ENCODE results near the gene TTLL11. TPM values are rescaled to one million over a fixed set of nuclear protein-coding genes. Genes with fewer than 3 reads are reported as not detected.

Gene TTLL11
- polyA plus RNA-seq, 1 donor (not counting 4 experiments of a cell fraction or from before 2014, with no cell fraction given) = 8.0 TPM

GRCh38 chr9:121917375-121918335, 175.5 kb downstream of the TTLL11 start:
- peaks cover 2% of the 10 kb centered on the region for H3K9me1 ChIP-seq (ENCODE audit: control insufficient read depth, extremely low read depth, insufficient read depth, low read length)
- no peak overlapping the region for H2AFZ ChIP-seq (ENCODE audit: control insufficient read depth, low read length)
- H3K9me3 ChIP-seq (ENCODE audit: control insufficient read depth, low read depth, low read length) = no peaks in the 10 kb centered on the region
- H3K4me3 ChIP-seq (ENCODE audit: control insufficient read depth in 2 of 3, extremely low read depth in 1 of 3, insufficient read depth in 2 of 3, low read depth in 1 of 3, low read length in 3 of 3) = no peak overlapping the region
- FAIRE-seq (no peak), DNase-seq (ENCODE audit: low read depth, low spot score) (no peak)
- dilution Hi-C loops (cut with MboI; ENCODE audit: extremely low pct_ligation_motif_present, low sequenced_read_pairs) = no loop called here
- H4K20me1 ChIP-seq (ENCODE audit: control insufficient read depth, extremely low read depth, insufficient read depth, low read length) = no peaks in the 10 kb centered on the region
- no peak for TF ChIP-seq EZH2 (IDR thresholded peaks at IDR 0.05; ENCODE audit: low read length)
- no peak for TF ChIP-seq CTCF (optimal IDR thresholded peaks at IDR 0.05 in 1 of 3, IDR thresholded peaks at IDR 0.05 in 1 of 3, conservative IDR thresholded peaks at IDR 0.05 in 1 of 3; ENCODE audit: extremely low read depth in 1 of 3, insufficient read depth in 2 of 3, low read length in 3 of 3)
- H3K27ac ChIP-seq (ENCODE audit: control insufficient read depth, insufficient read depth, low read length) = no peak overlapping the region
- H3K9ac ChIP-seq (ENCODE audit: control insufficient read depth, extremely low read depth, insufficient read depth, low read length) = no peak overlapping the region
- no peak overlapping the region for H3K4me2 ChIP-seq (ENCODE audit: control insufficient read depth, extremely low read depth, insufficient read depth, low read depth, low read length)
- H3K79me2 ChIP-seq (ENCODE audit: control insufficient read depth, insufficient read depth, low read length) = peaks cover 2% of the 10 kb centered on the region
- peaks cover 0 to 6% of the 10 kb centered on the region in 2 experiments for H3K36me3 ChIP-seq (ENCODE audit: control insufficient read depth in 2 of 2, extremely low read depth in 1 of 2, insufficient read depth in 2 of 2, low read length in 2 of 2)
- H3K27me3 ChIP-seq (ENCODE audit: control insufficient read depth, extremely low read depth, insufficient read depth, low read length) = no peaks in the 10 kb centered on the region
- peaks cover 13% of the 10 kb centered on the region for H3K4me1 ChIP-seq (ENCODE audit: control insufficient read depth, extremely low read depth, insufficient read depth, low read length)

GRCh38 chr9:121915304-121915625, 177.8 kb downstream of the TTLL11 start:
- H3K9ac ChIP-seq (ENCODE audit: control insufficient read depth, extremely low read depth, insufficient read depth, low read length) = no peak overlapping the region
- peaks cover 13% of the 10 kb centered on the region for H3K4me1 ChIP-seq (ENCODE audit: control insufficient read depth, extremely low read depth, insufficient read depth, low read length)
- H3K9me1 ChIP-seq (ENCODE audit: control insufficient read depth, extremely low read depth, insufficient read depth, low read length) = peaks cover 2% of the 10 kb centered on the region
- no peak overlapping the region for H3K4me2 ChIP-seq (ENCODE audit: control insufficient read depth, extremely low read depth, insufficient read depth, low read depth, low read length)
- no peak overlapping the region for H3K4me3 ChIP-seq (ENCODE audit: control insufficient read depth in 2 of 3, extremely low read depth in 1 of 3, insufficient read depth in 2 of 3, low read depth in 1 of 3, low read length in 3 of 3)
- no peak for FAIRE-seq
- peaks cover 0 to 6% of the 10 kb centered on the region in 2 experiments for H3K36me3 ChIP-seq (ENCODE audit: control insufficient read depth in 2 of 2, extremely low read depth in 1 of 2, insufficient read depth in 2 of 2, low read length in 2 of 2)
- H3K9me3 ChIP-seq (ENCODE audit: control insufficient read depth, low read depth, low read length) = no peaks in the 10 kb centered on the region
- H3K27ac ChIP-seq (ENCODE audit: control insufficient read depth, insufficient read depth, low read length) = no peak overlapping the region
- dilution Hi-C loops (cut with MboI; ENCODE audit: extremely low pct_ligation_motif_present, low sequenced_read_pairs) = no loop called here
- H4K20me1 ChIP-seq (ENCODE audit: control insufficient read depth, extremely low read depth, insufficient read depth, low read length) = no peaks in the 10 kb centered on the region
- H2AFZ ChIP-seq (ENCODE audit: control insufficient read depth, low read length) = no peak overlapping the region
- H3K27me3 ChIP-seq (ENCODE audit: control insufficient read depth, extremely low read depth, insufficient read depth, low read length) = no peaks in the 10 kb centered on the region
- no peak for TF ChIP-seq CTCF (optimal IDR thresholded peaks at IDR 0.05 in 1 of 3, IDR thresholded peaks at IDR 0.05 in 1 of 3, conservative IDR thresholded peaks at IDR 0.05 in 1 of 3; ENCODE audit: extremely low read depth in 1 of 3, insufficient read depth in 2 of 3, low read length in 3 of 3)
- TF ChIP-seq EZH2 (IDR thresholded peaks at IDR 0.05; ENCODE audit: low read length) = no peak
- H3K79me2 ChIP-seq (ENCODE audit: control insufficient read depth, insufficient read depth, low read length) = peaks cover 2% of the 10 kb centered on the region
- no peak for DNase-seq (ENCODE audit: low read depth, low spot score)

Data from keratinocyte (primary cell).